Effector memory CD8-positive, alpha-beta T cell (primary cell): ENCODE results near the gene SPDEF.

Source experiments
- ATAC-seq: fragments of 150-1000 bp; cut with Tn5 transposase; replicated peaks from 2 replicates; pipeline ENCODE4 v1.10.0; 2021; ENCODE audit warnings: mild to moderate bottlenecking, moderate library complexity
- DNase-seq, 3 experiments: peaks; one replicate each; pipeline ENCODE4 v3.0.0; 2021
- H3K27ac Mint-ChIP-seq, 2 donors: one replicate each; pipeline ENCODE4 v1.8.0; 2022; ENCODE audit warnings: mild to moderate bottlenecking in 2 of 2, mixed read lengths in 2 of 2, moderate library complexity in 2 of 2
- H3K27me3 Mint-ChIP-seq, 2 donors: one replicate each; pipeline ENCODE4 v1.8.0; 2022; ENCODE audit warnings: mixed read lengths in 2 of 2
- H3K36me3 Mint-ChIP-seq: one replicate; pipeline ENCODE4 v1.8.0; 2022; ENCODE audit warnings: mild to moderate bottlenecking, moderate library complexity, mixed read lengths; ENCODE audit not compliant: insufficient read depth
- H3K4me1 Mint-ChIP-seq, 2 donors: one replicate each; pipeline ENCODE4 v1.8.0; 2022; ENCODE audit warnings: low read depth in 2 of 2, mixed read lengths in 2 of 2
- H3K4me3 Mint-ChIP-seq, 2 donors: one replicate each; pipeline ENCODE4 v1.8.0; 2022; ENCODE audit warnings: mild to moderate bottlenecking in 2 of 2, mixed read lengths in 2 of 2, moderate library complexity in 2 of 2
- H3K9me3 Mint-ChIP-seq, 2 donors: one replicate each; pipeline ENCODE4 v1.8.0; 2022; ENCODE audit warnings: mixed read lengths in 2 of 2

Gene SPDEF

DNA sequence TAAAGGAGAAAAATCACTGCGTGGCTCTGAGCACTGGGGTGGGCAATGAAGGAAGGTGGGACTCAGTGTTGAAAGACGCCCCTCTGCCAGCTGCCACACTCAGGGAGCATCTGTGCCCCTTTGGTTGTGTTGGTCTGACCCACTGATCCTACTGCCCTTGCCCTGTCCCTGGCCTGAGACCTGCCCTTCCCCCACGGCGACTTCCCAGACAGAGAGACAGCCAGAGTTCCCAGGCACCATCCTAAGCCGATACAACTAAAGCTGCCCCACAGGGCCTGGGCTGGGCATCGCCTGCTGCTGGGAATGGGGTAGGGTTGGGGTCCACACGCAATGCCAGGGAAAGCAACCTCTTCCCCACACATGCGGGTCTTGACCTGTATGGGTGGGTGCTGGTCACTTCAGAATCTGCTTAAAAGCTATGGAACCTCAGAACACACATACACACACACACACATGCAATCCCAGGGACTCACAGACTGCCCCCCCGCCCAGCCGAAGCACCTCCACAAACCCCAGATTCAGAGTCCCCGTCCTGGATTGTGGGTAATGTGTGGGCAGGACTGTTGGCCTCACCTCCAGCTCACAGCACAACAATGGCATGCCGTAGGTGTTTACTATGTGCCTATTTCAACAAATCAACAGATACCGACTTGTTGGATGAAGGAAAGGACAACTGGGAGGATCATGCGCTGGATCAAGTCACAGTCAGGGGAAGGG, 10.9 kb upstream of the SPDEF start:
- H3K27ac Mint-ChIP-seq = no peak overlapping the region
- no peak for ATAC-seq
- H3K36me3 Mint-ChIP-seq = peaks cover 14% of the 10 kb centered on the region
- H3K27me3 Mint-ChIP-seq = peaks cover 33 to 69% of the 10 kb centered on the region in 2 donors
- no peak for DNase-seq
- H3K4me3 Mint-ChIP-seq = no peak overlapping the region
- H3K9me3 Mint-ChIP-seq = no peaks in the 10 kb centered on the region
- peaks cover 0 to 5% of the 10 kb centered on the region in 2 donors for H3K4me1 Mint-ChIP-seq

DNA sequence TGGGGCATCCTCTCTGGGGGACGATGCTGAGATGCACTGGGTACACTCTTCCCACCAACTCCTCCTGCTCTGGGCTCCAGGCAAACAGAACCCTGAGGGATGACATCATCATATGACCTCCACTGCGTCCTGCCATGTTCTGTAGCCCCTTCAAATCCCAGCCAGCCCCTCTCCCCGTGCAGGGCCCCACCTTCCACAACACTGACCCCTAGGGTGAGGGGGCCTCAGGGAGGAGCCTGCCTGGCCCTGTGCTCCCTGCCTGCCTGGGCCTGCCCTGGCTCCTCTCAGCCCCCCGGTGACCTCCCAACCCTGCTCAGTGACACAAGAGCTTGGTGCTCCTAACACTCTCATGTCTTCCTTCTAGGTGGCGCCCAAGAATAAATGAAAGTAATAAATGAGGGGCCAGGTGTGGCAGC, 9.6 kb upstream of the SPDEF start:
- ATAC-seq (no peak), DNase-seq (no peak)
- Mint-ChIP-seq H3K27ac (no peak overlapping the region), H3K9me3 (no peaks in the 10 kb centered on the region), H3K36me3 (peaks cover 11% of the 10 kb centered on the region), H3K4me1 (peaks cover 0 to 5% of the 10 kb centered on the region in 2 donors), H3K4me3 (no peak overlapping the region), H3K27me3 (peaks cover 31 to 57% of the 10 kb centered on the region in 2 donors)

DNA sequence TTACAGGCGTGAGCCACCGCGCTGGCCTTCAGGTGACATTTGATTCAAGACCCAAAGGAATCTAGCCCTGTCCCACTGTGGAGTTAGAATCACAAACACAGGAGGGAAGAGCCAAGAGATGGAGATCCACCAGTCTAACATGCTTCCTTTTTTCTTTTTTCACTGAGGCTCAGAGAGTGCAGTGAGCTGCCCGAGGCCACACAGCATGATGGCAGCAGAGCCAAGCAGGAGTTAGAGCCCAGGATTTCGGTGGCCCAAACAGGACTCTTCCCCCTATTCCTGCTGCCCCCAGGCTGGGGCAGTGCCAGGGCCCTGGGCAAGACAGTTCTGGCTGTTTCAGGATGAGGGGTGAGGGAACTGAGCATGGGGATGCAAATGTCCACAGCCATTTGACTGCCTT, 8.1 kb upstream of the SPDEF start:
- peaks cover 11% of the 10 kb centered on the region for H3K36me3 Mint-ChIP-seq
- no peak overlapping the region for H3K4me3 Mint-ChIP-seq
- no peaks in the 10 kb centered on the region for H3K9me3 Mint-ChIP-seq
- ATAC-seq (no peak), DNase-seq (no peak)
- H3K27ac Mint-ChIP-seq = no peak overlapping the region
- peaks cover 27 to 49% of the 10 kb centered on the region in 2 donors for H3K27me3 Mint-ChIP-seq
- no peaks in the 10 kb centered on the region for H3K4me1 Mint-ChIP-seq

DNA sequence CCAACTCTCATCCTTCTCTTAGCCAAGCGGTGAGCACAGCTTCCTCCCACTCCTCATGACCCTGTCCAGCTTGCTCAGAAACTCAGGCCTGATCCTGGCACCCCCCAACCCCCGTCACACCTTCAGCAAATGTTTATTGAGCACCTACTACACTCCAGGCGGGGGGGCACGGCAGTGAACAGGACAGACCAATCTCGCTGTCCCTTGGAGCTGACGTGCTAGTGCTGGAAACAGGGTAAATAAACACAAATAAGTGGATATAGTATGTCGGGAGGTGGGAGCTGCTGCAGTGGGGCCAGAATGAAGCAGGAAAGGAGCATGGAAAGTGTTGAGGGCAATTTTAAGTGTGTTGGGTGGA, 7.4 kb upstream of the SPDEF start:
- H3K27ac Mint-ChIP-seq = no peak overlapping the region
- peaks cover 27 to 42% of the 10 kb centered on the region in 2 donors for H3K27me3 Mint-ChIP-seq
- no peaks in the 10 kb centered on the region for H3K9me3 Mint-ChIP-seq
- no peaks in the 10 kb centered on the region for H3K4me1 Mint-ChIP-seq
- no peak for DNase-seq
- H3K4me3 Mint-ChIP-seq = no peak overlapping the region
- no peak for ATAC-seq
- peaks cover 10% of the 10 kb centered on the region for H3K36me3 Mint-ChIP-seq

DNA sequence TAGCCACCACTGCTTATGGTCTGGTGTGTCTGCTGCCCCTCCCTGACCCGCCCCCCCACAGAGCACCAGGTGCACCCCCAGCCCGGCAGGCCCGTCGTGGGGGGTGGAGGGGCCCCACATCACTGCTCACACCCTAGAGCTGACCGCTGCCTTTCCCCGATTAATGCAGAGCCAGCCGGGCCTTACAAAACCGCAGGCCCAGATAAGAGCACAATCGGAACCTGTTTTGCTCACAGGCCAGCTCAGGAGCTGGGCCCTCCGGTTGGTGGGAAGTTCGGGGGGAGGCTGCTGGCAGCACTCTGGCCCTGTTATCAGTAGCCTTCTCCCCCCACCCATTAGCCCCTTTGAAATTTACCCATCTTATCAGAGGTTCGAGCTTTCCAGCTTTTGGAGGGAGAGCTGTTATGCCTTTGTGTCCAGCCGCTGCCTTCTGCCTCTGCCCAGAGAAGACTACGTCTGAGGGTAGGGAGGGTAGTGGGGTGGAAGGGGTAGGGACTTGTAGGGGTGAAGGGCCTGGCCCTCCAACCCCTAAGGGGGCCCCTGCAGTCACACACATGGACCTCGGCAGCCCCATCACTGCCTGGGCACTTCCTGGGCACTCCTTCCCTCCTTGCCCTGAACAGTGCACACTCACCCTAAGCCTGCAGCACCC, 6.9 kb upstream of the SPDEF start:
- H3K27me3 Mint-ChIP-seq = peaks cover 22 to 37% of the 10 kb centered on the region in 2 donors
- no peak overlapping the region for H3K27ac Mint-ChIP-seq
- peaks cover 6% of the 10 kb centered on the region for H3K36me3 Mint-ChIP-seq
- DNase-seq (no peak), ATAC-seq (no peak)
- H3K4me1 Mint-ChIP-seq = no peaks in the 10 kb centered on the region
- no peak overlapping the region for H3K4me3 Mint-ChIP-seq
- no peaks in the 10 kb centered on the region for H3K9me3 Mint-ChIP-seq

DNA sequence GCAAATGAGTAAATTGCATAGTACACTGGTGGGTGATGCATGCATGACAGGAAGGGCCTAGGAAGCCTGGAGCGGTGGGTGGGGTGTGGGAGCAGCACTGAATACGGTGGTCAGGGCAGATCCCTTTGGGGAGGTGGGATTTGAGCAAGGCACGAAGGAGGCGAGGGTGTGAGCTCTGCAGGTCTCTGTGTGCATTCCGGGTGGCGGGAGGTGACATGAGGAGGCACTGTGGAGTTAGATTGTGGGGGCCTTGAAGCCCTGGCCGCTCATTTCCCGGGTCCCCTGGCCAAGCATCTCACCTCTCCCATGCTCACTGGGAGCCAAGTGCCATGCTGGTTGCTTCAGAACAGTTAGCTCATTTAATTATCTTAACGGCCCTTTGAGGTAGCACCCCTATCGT, 6.2 kb upstream of the SPDEF start:
- no peaks in the 10 kb centered on the region for H3K9me3 Mint-ChIP-seq
- H3K4me1 Mint-ChIP-seq = no peaks in the 10 kb centered on the region
- DNase-seq = no peak
- H3K27ac Mint-ChIP-seq = no peak overlapping the region
- no peak overlapping the region for H3K4me3 Mint-ChIP-seq
- peaks cover 18 to 33% of the 10 kb centered on the region in 2 donors for H3K27me3 Mint-ChIP-seq
- ATAC-seq = no peak
- H3K36me3 Mint-ChIP-seq = peaks cover 6% of the 10 kb centered on the region

DNA sequence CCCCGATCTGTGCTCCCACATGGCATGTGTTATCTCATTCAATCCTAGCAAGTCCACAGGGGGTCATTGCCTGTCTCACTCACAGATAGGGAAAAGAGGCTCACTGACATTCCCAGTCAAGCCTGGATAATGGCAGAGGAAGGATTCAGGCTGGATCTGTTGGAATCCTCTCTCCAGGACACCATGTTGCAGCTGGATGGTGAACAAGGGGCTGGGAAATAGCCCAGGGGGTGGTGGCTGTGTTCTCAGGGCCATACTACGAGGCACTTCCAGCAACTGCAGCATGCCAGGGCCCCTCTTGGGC, 5.0 kb upstream of the SPDEF start:
- no peak for ATAC-seq
- Mint-ChIP-seq H3K4me3 (no peak overlapping the region), H3K4me1 (no peaks in the 10 kb centered on the region), H3K9me3 (no peaks in the 10 kb centered on the region), H3K27ac (no peak overlapping the region), H3K36me3 (peaks cover 6% of the 10 kb centered on the region), H3K27me3 (peaks cover 12 to 30% of the 10 kb centered on the region in 2 donors)
- no peak for DNase-seq

DNA sequence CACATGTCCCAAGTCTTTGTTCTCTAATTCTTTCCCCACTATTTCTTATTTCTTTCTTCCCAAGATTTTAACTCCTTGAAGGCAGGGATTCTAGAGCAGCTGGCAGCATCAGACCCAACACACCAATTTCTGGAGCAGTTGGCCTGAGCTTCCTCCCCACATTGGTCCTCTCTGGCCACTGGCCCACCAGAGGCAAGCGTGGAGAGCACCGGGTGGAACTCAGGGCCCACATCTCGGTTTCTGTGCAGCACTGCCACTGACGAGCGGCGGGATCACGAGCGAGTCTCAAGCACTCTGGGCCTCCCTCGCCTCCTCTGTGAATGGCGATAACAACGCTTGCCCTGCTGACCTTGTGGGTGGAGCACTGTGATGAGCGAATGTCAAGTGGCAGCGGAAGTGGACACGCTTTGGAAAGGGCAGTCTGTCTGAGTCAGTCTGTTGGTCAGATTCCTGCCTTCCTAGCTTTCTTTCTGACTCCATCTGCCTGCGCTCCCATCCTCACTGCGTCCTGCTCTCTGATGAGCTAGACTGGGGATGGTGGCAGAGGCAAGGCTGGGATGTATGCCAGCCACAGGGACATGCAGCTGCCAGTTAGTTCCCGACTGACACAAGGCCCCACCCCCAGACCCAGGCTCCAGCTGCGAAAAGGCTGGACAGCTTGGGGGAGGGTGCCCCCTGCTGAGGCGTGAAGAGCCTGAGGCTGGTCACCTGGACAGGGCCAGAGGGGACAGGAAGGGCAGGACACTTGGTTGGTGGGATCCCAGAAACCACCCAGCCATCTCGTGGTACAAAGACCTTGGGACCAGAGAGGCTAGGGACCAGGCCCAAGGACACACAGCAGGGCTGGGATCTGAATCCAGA, 4.5 kb upstream of the SPDEF start:
- no peaks in the 10 kb centered on the region for H3K9me3 Mint-ChIP-seq
- H3K4me3 Mint-ChIP-seq = no peak overlapping the region
- H3K27ac Mint-ChIP-seq = no peak overlapping the region
- ATAC-seq = no peak
- no peaks in the 10 kb centered on the region for H3K4me1 Mint-ChIP-seq
- no peak for DNase-seq
- peaks cover 6 to 24% of the 10 kb centered on the region in 2 donors for H3K27me3 Mint-ChIP-seq
- H3K36me3 Mint-ChIP-seq = peaks cover 6% of the 10 kb centered on the region

DNA sequence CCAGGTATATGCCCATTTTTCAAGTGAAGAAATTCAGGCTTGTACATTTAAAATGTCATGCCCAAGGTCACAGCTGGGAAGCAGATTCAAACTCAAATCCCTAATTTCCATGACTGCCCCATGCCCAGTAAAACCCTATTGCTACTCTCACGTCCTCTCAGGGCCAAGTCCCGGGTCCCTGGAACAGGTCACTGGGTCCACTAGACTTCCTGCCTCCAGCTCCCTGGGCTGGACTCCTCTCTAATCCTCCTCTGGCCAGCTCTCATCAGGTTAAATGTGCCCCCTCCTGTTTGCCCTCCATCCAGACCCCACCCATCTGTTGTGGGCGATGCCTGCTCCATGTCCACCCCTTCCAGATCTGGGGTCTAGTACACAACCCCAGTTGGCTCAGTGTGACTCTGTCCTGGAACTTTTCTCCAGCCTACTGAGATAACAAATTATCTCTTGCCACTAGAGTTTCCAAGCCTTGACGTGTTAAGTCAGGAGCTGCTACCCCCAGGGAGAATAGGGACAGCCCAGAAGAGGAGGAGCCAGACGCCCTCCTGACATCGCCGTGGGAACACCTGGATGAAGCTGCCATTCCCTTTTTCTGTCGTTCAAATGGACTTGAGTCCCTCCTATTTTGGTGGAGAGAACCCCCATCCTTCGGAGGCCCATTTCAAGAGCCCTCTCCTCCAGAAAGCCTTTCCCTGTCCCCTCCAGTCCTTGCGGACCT, 3.7 kb upstream of the SPDEF start:
- Mint-ChIP-seq H3K36me3 (peaks cover 6% of the 10 kb centered on the region), H3K27me3 (peaks cover 5 to 22% of the 10 kb centered on the region in 2 donors), H3K9me3 (no peaks in the 10 kb centered on the region), H3K4me3 (no peak overlapping the region), H3K4me1 (no peaks in the 10 kb centered on the region), H3K27ac (peak overlapping the region in 1 of 2 donors; percentile 22)
- DNase-seq (no peak), ATAC-seq (no peak)

DNA sequence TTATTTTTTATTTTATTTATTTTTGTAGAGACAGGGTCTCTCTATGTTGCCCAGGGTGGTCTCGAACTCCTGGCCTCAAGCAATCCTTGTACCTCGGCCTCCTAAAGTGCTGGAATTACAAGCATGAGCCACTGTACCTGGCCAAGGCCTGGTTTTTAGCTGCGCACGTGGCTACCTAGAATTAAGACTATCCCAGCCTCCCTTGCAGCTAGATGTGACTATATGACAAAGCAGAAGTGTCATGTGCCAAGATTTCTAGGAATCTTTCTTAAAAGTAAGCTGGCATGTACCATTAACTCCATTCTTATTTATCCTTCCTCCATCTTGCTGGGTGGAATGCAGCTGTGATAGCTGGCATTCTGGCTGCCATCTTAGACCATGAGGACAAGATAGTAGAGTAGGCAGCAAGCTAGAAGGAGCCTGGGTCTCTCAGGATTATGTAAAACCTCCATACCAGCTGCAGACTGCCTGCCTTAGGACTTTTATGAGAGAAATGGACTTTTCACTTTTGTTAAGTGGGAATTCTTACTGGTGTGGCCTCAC, 2.1 kb upstream of the SPDEF start:
- no peak for ATAC-seq
- Mint-ChIP-seq H3K9me3 (no peaks in the 10 kb centered on the region), H3K4me3 (no peak overlapping the region), H3K36me3 (peaks cover 6% of the 10 kb centered on the region), H3K4me1 (peaks cover 3 to 4% of the 10 kb centered on the region in 2 donors), H3K27ac (no peak overlapping the region), H3K27me3 (peaks cover 1 to 14% of the 10 kb centered on the region in 2 donors)
- DNase-seq = no peak

DNA sequence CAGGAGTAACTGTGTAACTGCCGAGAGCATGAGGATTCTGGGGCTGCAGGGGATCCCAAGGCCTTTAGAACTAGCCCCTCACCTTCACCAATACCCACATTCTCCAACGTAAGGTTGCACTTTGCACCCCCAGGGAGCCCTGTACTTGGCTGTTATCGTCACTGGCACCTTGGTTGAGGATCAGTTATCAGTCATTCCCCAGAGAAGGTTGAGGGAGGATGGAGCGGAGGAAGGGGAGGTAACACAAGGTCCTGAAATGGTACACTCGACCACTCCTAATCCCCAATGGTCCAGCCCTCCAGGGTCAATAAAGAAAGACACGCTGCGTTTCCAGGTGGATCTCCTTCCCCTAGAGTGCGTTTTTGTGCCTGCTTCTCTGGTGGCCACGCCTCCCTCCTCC, 1.1 kb upstream of the SPDEF start:
- DNase-seq (no peak), ATAC-seq (no peak)
- peaks cover 8% of the 10 kb centered on the region for H3K36me3 Mint-ChIP-seq
- no peak overlapping the region for H3K27ac Mint-ChIP-seq
- H3K9me3 Mint-ChIP-seq = no peaks in the 10 kb centered on the region
- H3K4me1 Mint-ChIP-seq = peaks cover 3 to 4% of the 10 kb centered on the region in 2 donors
- H3K27me3 Mint-ChIP-seq = peaks cover 0 to 15% of the 10 kb centered on the region in 2 donors
- no peak overlapping the region for H3K4me3 Mint-ChIP-seq

DNA sequence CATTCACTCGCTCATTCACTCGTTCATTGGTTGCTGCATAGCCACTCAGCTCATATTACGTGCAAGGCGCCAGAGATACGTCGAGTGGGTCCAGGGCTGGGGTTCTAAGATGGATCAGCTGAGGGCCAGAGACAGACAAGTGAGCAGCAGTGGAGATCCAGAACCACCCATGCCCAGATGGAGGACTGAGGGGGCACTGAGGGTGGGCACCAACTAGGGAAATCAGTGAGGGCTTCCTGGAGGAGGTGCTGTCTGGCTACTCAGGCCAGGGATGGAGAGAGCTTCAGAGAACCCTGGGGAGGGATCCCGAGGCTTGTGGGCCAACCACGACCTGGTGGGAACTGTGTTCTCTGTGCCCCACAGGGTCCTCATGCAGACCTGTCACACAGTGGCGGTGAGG, 364 bp upstream of the SPDEF start:
- no peak overlapping the region for H3K4me3 Mint-ChIP-seq
- ATAC-seq = no peak
- DNase-seq = no peak
- peaks cover 4 to 6% of the 10 kb centered on the region in 2 donors for H3K4me1 Mint-ChIP-seq
- H3K27ac Mint-ChIP-seq = no peak overlapping the region
- H3K36me3 Mint-ChIP-seq = peaks cover 7% of the 10 kb centered on the region
- peaks cover 0 to 22% of the 10 kb centered on the region in 2 donors for H3K27me3 Mint-ChIP-seq
- H3K9me3 Mint-ChIP-seq = no peaks in the 10 kb centered on the region

DNA sequence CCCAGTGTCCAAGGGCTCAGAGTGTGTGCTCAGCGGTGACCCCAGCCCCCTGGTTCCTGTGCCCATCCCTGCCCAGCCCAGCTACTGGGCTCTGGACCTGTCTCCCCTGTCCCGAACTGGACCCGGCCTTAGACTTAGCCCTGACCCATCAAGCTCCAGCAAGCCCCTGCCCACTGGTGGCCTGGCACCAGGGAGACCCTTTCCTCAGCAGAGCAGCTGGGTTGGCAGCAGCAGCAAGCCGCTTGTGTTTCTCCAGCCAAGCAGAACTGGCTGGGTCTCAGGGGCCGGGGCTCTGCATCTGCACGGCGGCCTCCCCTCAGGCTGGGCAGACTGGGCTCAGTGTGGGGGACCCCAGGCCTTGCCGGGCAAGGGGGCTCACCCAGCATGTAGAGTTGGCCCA, 801 bp downstream of the SPDEF start:
- peaks cover 7% of the 10 kb centered on the region for H3K36me3 Mint-ChIP-seq
- ATAC-seq = no peak
- peaks cover 0 to 26% of the 10 kb centered on the region in 2 donors for H3K27me3 Mint-ChIP-seq
- DNase-seq = no peak
- peak overlapping the region in 1 of 2 donors; percentile 76 for H3K27ac Mint-ChIP-seq
- peaks cover 6 to 7% of the 10 kb centered on the region in 2 donors for H3K4me1 Mint-ChIP-seq
- no peaks in the 10 kb centered on the region for H3K9me3 Mint-ChIP-seq
- no peak overlapping the region for H3K4me3 Mint-ChIP-seq
